Measurements from ENCODE around the gene OGFRL1.

OGFRL1 gene

DNA sequence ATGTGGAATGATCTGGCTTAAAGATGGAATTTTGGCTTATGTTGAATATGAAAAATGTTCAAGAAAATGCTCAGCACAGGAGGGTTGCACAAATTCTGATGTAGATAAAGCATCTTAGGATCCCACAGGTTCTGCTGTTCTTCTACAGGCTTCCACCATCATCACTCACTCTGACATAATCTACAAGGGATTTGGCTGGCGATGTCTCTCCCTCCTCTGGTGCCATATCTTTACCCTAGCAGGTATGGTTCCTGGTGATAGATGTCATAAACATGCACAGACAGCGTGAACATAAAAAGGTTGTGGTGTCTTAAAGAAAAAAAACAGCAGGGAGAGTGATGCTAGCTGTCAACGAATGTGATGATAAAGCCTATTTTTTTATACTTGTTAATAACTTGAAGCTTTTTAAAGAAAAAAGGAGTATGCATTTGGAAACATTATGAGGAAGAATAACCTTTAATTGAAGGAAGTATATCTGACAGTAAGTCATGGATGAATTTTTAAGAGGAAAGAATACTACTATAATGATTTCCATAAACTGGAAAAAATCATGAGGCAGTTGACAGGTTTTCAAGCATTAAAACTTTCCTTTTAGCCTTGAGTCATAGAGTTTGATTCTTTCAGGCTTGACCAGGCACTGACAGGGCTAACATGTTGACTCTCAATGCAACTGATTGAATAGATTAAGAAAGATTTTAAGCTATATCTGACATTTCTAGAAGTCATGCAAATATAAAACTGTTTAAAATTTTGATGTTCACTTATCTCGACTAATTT, 50.1 kb downstream of the OGFRL1 start:
- no peak for TF ChIP-seq CTCF (conservative IDR thresholded peaks at IDR 0.05; ENCODE audit: low read depth, low read length)
- H3K4me3 ChIP-seq (ENCODE audit: low read depth, low read length), result no peak overlapping the region
- no peak for DNase-seq (ENCODE audit: low read depth)

GRCh38 chr6:71342772-71343171, 54.2 kb downstream of the OGFRL1 start:
- no peak for TF ChIP-seq CTCF (conservative IDR thresholded peaks at IDR 0.05; ENCODE audit: low read depth, low read length)
- no peak for DNase-seq (ENCODE audit: low read depth)
- no peak overlapping the region for H3K4me3 ChIP-seq (ENCODE audit: low read depth, low read length)

- no peak for DNase-seq (ENCODE audit: low read depth)
- TF ChIP-seq CTCF (conservative IDR thresholded peaks at IDR 0.05; ENCODE audit: low read depth, low read length), result no peak
- no peak overlapping the region for H3K4me3 ChIP-seq (ENCODE audit: low read depth, low read length)
Observed at GRCh38 chr6:71345476-71346333, 57.1 kb downstream of the OGFRL1 start.

GRCh38 chr6:71346334-71346694, 57.7 kb downstream of the OGFRL1 start:
- H3K4me3 ChIP-seq (ENCODE audit: low read depth, low read length), result no peak overlapping the region
- TF ChIP-seq CTCF (conservative IDR thresholded peaks at IDR 0.05; ENCODE audit: low read depth, low read length), result no peak
- no peak for DNase-seq (ENCODE audit: low read depth)

- no peak for DNase-seq (ENCODE audit: low read depth)
- H3K4me3 ChIP-seq (ENCODE audit: low read depth, low read length), result no peak overlapping the region
- no peak for TF ChIP-seq CTCF (conservative IDR thresholded peaks at IDR 0.05; ENCODE audit: low read depth, low read length)
Observed at GRCh38 chr6:71347119-71347518, 58.5 kb downstream of the OGFRL1 start.

DNA sequence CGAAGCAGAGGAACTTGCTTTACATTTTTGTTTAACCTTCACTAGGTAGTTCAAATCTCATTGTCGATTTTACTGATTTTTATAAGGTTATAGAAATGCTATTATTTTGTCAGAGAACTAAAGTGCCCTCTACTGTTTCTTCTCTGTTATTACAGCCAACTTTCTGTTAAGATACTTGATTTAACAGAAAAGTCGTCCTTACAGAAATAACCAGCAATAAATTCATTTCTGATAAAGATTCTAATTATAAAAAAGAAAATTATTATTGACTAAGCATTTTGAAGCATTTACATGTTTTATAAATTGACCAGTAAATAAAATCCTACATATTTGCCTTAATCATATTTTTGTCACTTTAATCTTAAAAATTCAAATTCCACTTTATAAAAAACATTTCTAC, 60.8 kb downstream of the OGFRL1 start:
- H3K4me3 ChIP-seq (ENCODE audit: low read depth, low read length), result no peak overlapping the region
- peak; percentile 67 for DNase-seq (ENCODE audit: low read depth)
- TF ChIP-seq CTCF (conservative IDR thresholded peaks at IDR 0.05; ENCODE audit: low read depth, low read length), result peak; percentile 58

All from choroid plexus epithelial cell (primary cell).